Middle frontal gyrus (tissue), 1 donor: ENCODE data around the gene HABP2.

Source experiments
- DNase-seq: peaks from one replicate; pipeline ENCODE4 v3.0.0-alpha.2; 2015; ENCODE audit warnings: low spot score; ENCODE audit errors: extremely low spot score

HABP2 gene

GRCh38 chr10:113525713-113526112 lies 27.1 kb upstream of the HABP2 start:
- DNase-seq: no peak

- DNase-seq: no peak
Measured at GRCh38 chr10:113527211-113527906, 25.5 kb upstream of the HABP2 start.

GRCh38 chr10:113528876-113529275 lies 24.0 kb upstream of the HABP2 start:
- DNase-seq: no peak

- DNase-seq: no peak
Measured at GRCh38 chr10:113529575-113529974, 23.3 kb upstream of the HABP2 start.

- no peak for DNase-seq
Measured at GRCh38 chr10:113530476-113530875, 22.4 kb upstream of the HABP2 start.

- no peak for DNase-seq
Measured at GRCh38 chr10:113532724-113533123, 20.1 kb upstream of the HABP2 start.

GRCh38 chr10:113533801-113534200 lies 19.1 kb upstream of the HABP2 start:
- no peak for DNase-seq

GRCh38 chr10:113534423-113534822 lies 18.4 kb upstream of the HABP2 start:
- DNase-seq: no peak

- DNase-seq: no peak
Measured at GRCh38 chr10:113537672-113538071, 15.2 kb upstream of the HABP2 start.

GRCh38 chr10:113538151-113538550 lies 14.7 kb upstream of the HABP2 start:
- DNase-seq: no peak

- DNase-seq: no peak
Measured at GRCh38 chr10:113539789-113540188, 13.1 kb upstream of the HABP2 start.

GRCh38 chr10:113540845-113541548 lies 11.9 kb upstream of the HABP2 start:
- no peak for DNase-seq

- DNase-seq: no peak
Measured at GRCh38 chr10:113541549-113541927, 11.3 kb upstream of the HABP2 start.

- no peak for DNase-seq
Measured at GRCh38 chr10:113543107-113543955, 9.5 kb upstream of the HABP2 start.

GRCh38 chr10:113544392-113544791 lies 8.5 kb upstream of the HABP2 start:
- no peak for DNase-seq

- DNase-seq: no peak
Measured at GRCh38 chr10:113547426-113547825, 5.4 kb upstream of the HABP2 start.

- DNase-seq: no peak
Measured at GRCh38 chr10:113549856-113550255, 3.0 kb upstream of the HABP2 start.

GRCh38 chr10:113550365-113550764 lies 2.5 kb upstream of the HABP2 start:
- DNase-seq: no peak

GRCh38 chr10:113552014-113552413 lies 839 bp upstream of the HABP2 start:
- DNase-seq: no peak

GRCh38 chr10:113553149-113553548 lies 296 bp downstream of the HABP2 start:
- no peak for DNase-seq

- no peak for DNase-seq
Measured at GRCh38 chr10:113554214-113554613, 1.4 kb downstream of the HABP2 start.

- no peak for DNase-seq
Measured at GRCh38 chr10:113555245-113555644, 2.4 kb downstream of the HABP2 start.
